Measurements from ENCODE around the gene ATCAY. TPM values are rescaled to one million over a fixed set of nuclear protein-coding genes. Genes with fewer than 3 reads are reported as not detected.
"Not testable (repeated sequence)": the region's sequence is repeated elsewhere in the genome, so short reads cannot be mapped to it uniquely, and the experiment has no call there.

The ATCAY gene
- total RNA-seq, 3 donors from 2014 or later, result 0.09 to 2.2 (median 0.22) TPM

DNA sequence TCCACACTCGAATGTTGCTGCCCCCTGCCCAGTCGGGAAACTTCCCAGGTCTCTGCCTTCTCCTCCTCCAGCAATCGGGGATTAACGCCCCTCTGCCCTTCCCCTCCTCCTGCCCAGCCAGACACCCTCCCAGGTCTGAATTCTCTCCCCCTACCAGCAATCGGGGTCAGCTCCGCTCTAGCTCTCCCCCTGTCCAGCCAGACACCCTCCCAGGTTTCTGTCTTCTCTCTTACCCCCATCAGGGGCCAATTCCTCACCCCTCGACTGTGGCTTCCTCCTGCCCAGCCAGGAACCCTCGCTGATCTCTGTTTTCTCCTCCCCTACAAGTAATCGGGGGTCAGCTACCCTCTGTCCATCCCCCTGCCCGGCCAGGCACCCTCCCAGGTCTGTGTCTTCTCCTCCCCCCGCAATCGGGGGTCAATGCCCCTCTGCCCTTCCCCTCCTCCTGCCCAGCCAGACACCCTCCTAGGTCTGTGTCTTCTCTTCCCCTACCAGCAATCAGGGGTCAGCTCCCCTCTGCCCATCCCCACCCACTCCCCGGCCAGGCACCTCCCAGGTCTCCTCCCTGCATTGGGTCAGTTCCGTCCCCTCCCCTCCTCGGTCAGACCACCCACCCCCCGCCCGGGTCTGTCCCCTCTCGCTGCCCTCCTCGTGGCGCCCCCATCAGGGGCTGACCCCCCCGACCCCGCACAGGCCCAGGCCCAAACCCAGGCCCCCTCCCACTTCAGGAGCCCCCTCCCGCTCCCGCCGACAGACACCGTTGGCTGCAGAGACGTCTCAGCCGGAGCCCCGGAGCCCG, 12.3 kb upstream of the ATCAY start:
- DNase-seq, result no peak
- H3K9me3 ChIP-seq, result no peaks in the 10 kb centered on the region
- H3K4me3 ChIP-seq, result no peak overlapping the region
- intact Hi-C loops (cut with DNase I, micrococcal nuclease), result no loop called here
- TF ChIP-seq CTCF (IDR thresholded peaks at IDR 0.05), result no peak
- ATAC-seq, result no peak
- no peaks in the 10 kb centered on the region for H3K36me3 ChIP-seq (ENCODE audit: low read depth)
- H3K4me1 ChIP-seq (ENCODE audit: low read depth), result no peaks in the 10 kb centered on the region

DNA sequence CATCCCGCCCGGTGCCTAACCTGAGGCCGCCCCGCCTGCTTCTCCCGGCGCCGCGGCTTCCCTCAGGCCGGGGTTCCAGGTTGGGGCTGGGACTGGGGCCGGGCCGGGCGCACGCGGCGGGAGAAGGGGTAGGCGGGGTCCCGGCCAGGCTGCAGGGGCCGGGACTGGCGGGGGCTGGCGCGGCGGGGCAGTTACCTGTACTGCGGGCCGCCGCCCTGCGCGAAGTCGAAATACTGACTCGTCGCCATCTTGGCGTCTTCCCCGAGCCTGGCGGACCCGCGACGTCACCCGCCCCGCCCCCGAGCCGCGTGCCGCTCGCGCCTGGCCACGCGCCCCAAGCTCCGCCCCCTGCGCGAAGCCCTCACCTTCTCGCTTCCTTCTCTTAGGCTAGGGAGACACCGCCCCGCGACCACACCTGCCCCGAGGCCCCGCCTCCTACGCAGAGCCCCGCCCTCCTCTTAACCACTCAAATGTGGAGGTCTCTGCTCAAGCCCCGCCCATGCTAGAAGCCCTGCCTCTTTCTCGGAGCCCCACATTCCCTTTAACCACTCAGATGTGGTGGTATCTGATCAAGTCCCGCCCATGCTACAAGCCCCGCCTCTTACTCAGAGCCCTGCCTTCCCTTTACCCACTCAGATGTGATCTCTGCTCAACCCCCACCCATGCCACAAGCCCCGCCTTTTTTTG, 11.6 kb upstream of the ATCAY start, which contains the start of gene ZFR2:
Gene ZFR2 (minus strand): TSS at position 269 of the 687 bp plus-strand sequence. CDS start 21 bp downstream, at position 248.
- intact Hi-C loops (cut with DNase I, micrococcal nuclease), result no loop called here
- no peak for TF ChIP-seq CTCF (IDR thresholded peaks at IDR 0.05)
- Histone ChIP-seq H3K36me3 (ENCODE audit: low read depth) (no peaks in the 10 kb centered on the region), H3K4me1 (ENCODE audit: low read depth) (no peaks in the 10 kb centered on the region), H3K9me3 (no peaks in the 10 kb centered on the region), H3K4me3 (no peak within 1 kb of the TSS)
- ATAC-seq (no peak), DNase-seq (no peak)

- Histone ChIP-seq H3K4me3 (no peak overlapping the region), H3K36me3 (ENCODE audit: low read depth) (no peaks in the 10 kb centered on the region), H3K4me1 (ENCODE audit: low read depth) (no peaks in the 10 kb centered on the region), H3K9me3 (no peaks in the 10 kb centered on the region)
- ATAC-seq (no peak), DNase-seq (no peak)
- TF ChIP-seq CTCF (IDR thresholded peaks at IDR 0.05), result no peak
- intact Hi-C loops (cut with DNase I, micrococcal nuclease), result no loop called here
These were observed 7.3 kb upstream of the ATCAY start for GRCh38 chr19:3873151-3873550.

GRCh38 chr19:3874695-3875094, 5.8 kb upstream of the ATCAY start:
- ATAC-seq; H3K9me3 ChIP-seq; H3K36me3 ChIP-seq (ENCODE audit: low read depth); DNase-seq; H3K4me1 ChIP-seq (ENCODE audit: low read depth); H3K4me3 ChIP-seq; intact Hi-C loops (cut with DNase I, micrococcal nuclease): not testable (repeated sequence)

GRCh38 chr19:3879656-3880055, 829 bp upstream of the ATCAY start:
- Histone ChIP-seq H3K4me1 (ENCODE audit: low read depth) (no peaks in the 10 kb centered on the region), H3K36me3 (ENCODE audit: low read depth) (no peaks in the 10 kb centered on the region), H3K9me3 (no peaks in the 10 kb centered on the region), H3K4me3 (no peak overlapping the region)
- DNase-seq (no peak), ATAC-seq (no peak)
- no peak for TF ChIP-seq CTCF (IDR thresholded peaks at IDR 0.05)
- intact Hi-C loops (cut with DNase I, micrococcal nuclease), result no loop called here

Data from mucosa of descending colon (tissue), 3 donors.